IPS DF 6.9 (cell line): ENCODE results near the gene LYPD6B.

ENCODE experiments used
- DNase-seq: peaks from one replicate; pipeline ENCODE4 v3.0.0-alpha.2; 2013; ENCODE audit warnings: low read depth, low spot score
- H3K27ac ChIP-seq: one replicate; pipeline ENCODE4 v1.5.1; 2013; ENCODE audit warnings: low read length, control low read depth
- H3K27me3 ChIP-seq: 2 replicates; pipeline ENCODE4 v1.6.1; 2013; ENCODE audit warnings: mild to moderate bottlenecking, low read length; ENCODE audit not compliant: control insufficient read depth, insufficient read depth
- H3K36me3 ChIP-seq: 2 replicates; pipeline ENCODE4 v1.6.1; 2013; ENCODE audit warnings: low read length; ENCODE audit not compliant: control insufficient read depth, insufficient read depth
- H3K4me1 ChIP-seq: 2 replicates; pipeline ENCODE4 v1.6.1; 2013; ENCODE audit warnings: low read length; ENCODE audit not compliant: control insufficient read depth, insufficient read depth
- H3K4me3 ChIP-seq: 2 replicates; pipeline ENCODE4 v1.5.1; 2013; ENCODE audit warnings: mild to moderate bottlenecking, low read length
- H3K9me3 ChIP-seq: 2 replicates; pipeline ENCODE4 v1.6.1; 2013; ENCODE audit warnings: low read length, inconsistent platforms; ENCODE audit not compliant: control insufficient read depth, insufficient read depth
- WGBS: extraction: QIAGEN DNeasy Blood & Tissue Kit; methylation state at CpG from one replicate; pipeline ENCODE4 v1.1.7; 2013; ENCODE audit warnings: mixed read lengths, missing lambda C conversion rate; ENCODE audit not compliant: insufficient read length, insufficient coverage; 5-methylcytosine and 5-hydroxymethylcytosine counted together

The LYPD6B gene

DNA sequence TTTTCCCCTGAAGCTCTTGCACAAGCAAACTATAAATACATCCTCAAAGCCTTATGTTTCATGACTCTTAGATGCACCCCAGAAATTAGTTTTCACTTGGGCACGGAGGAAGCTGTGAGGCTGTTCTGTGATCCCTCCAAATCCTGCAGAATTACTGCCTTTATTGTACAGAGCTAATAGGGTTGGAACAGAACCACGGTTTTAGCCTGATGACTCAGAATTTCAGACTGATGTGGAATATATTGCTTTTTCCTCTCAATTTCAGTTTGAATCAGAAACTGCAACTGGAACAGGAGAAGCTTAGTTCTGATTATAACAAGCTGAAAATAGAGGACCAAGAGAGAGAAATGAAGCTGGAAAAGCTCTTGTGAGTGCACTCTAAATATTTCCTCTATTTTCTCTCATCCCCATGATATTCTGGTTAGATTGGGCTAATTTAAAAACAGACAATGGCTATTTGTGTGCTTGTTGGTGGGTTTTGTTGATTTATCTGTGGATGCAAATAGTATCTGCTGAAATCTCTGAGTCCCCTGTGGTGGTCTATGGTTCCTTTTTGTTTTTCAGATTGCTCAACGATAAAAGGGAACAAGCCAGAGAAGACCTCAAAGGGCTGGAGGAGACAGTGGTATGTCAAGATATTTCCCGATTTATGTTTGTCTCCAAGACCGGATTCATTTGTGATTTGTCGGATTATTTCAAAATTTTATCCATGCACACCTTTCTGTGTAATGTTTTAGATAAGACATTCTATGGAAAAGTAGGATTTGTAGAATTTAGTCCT is 38.2 kb upstream of the LYPD6B start:
- no CpG with 5 or more reads among the region's 6 CpGs for WGBS
- Histone ChIP-seq H3K27me3 (no peaks in the 10 kb centered on the region), H3K27ac (no peak overlapping the region), H3K4me1 (peaks cover 12% of the 10 kb centered on the region), H3K4me3 (no peak overlapping the region), H3K9me3 (peaks cover 3% of the 10 kb centered on the region; the same call in 1 of the 2 replicates), H3K36me3 (peaks cover 20% of the 10 kb centered on the region)
- DNase-seq: no peak

GRCh38 chr2:149001496-149001895 is 37.0 kb upstream of the LYPD6B start:
- no peak for DNase-seq
- no CpG with 5 or more reads among the region's 7 CpGs for WGBS
- Histone ChIP-seq H3K27me3 (no peaks in the 10 kb centered on the region), H3K4me1 (peaks cover 12% of the 10 kb centered on the region), H3K27ac (no peak overlapping the region), H3K36me3 (peaks cover 20% of the 10 kb centered on the region), H3K4me3 (no peak overlapping the region), H3K9me3 (peaks cover 3% of the 10 kb centered on the region; the same call in 1 of the 2 replicates)

DNA sequence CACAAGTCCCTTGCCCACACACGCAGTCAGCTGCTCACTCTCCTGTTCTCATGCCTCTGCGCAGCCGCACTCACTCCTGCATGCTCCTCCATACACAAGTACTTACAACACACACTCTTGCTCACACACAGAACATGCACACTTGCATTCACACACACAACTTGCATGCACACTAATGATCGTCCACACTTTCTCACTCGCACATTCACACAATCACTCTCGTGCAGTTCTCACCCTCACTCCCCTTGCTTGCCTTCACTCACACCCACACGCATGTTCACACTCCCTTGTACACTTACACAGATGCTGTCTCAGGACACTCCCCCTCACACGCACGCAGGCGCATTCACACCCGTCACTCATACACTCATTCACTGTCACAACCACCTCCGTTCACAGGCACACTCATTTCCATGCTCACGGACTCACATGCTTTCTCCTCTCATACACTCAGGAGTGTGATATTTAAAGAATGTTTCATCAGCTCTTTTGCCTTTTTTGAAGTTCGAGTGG is 36.1 kb upstream of the LYPD6B start:
- Histone ChIP-seq H3K4me3 (no peak overlapping the region), H3K27ac (no peak overlapping the region), H3K4me1 (peaks cover 14% of the 10 kb centered on the region), H3K9me3 (peaks cover 3% of the 10 kb centered on the region; the same call in 1 of the 2 replicates), H3K27me3 (no peaks in the 10 kb centered on the region), H3K36me3 (peaks cover 20% of the 10 kb centered on the region)
- 100% methylated on average over 4 of the region's 14 CpGs for WGBS
- no peak for DNase-seq

GRCh38 chr2:149002891-149003740 is 35.4 kb upstream of the LYPD6B start:
- peaks cover 20% of the 10 kb centered on the region for H3K36me3 ChIP-seq
- DNase-seq: no peak
- H3K4me3 ChIP-seq: no peak overlapping the region
- no peaks in the 10 kb centered on the region for H3K27me3 ChIP-seq
- peaks cover 14% of the 10 kb centered on the region for H3K4me1 ChIP-seq
- no CpG with 5 or more reads among the region's 31 CpGs for WGBS
- peaks cover 3% of the 10 kb centered on the region; the same call in 1 of the 2 replicates for H3K9me3 ChIP-seq
- H3K27ac ChIP-seq: no peak overlapping the region

DNA sequence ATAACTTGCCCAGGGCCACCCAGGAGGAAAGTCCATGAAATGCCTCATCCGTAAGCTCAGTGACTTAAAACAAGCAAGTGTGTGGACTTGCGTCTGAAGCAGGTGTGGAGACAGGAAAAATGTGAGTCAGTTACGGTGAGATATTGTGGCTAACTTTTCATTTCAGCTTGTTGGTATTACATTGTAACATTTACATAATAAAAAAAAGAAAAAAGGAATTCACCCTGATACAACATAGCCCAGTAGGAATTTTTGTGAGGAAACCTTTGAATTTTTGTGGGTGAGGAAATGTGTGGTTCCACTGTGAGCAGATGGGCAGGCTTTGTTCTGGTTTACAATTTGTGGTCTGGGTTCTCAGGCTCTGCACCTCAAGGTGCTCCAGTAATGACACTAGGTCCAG is 33.7 kb upstream of the LYPD6B start:
- DNase-seq: no peak
- Histone ChIP-seq H3K27me3 (no peaks in the 10 kb centered on the region), H3K9me3 (peaks cover 3% of the 10 kb centered on the region; the same call in 1 of the 2 replicates), H3K4me1 (peaks cover 9% of the 10 kb centered on the region), H3K36me3 (peaks cover 24% of the 10 kb centered on the region), H3K27ac (no peak overlapping the region), H3K4me3 (no peak overlapping the region)
- WGBS: no CpG with 5 or more reads among the region's 3 CpGs

- Histone ChIP-seq H3K36me3 (peaks cover 29% of the 10 kb centered on the region), H3K27ac (no peak overlapping the region), H3K4me1 (peaks cover 7% of the 10 kb centered on the region), H3K9me3 (peaks cover 3% of the 10 kb centered on the region; the same call in 1 of the 2 replicates), H3K4me3 (no peak overlapping the region), H3K27me3 (no peaks in the 10 kb centered on the region)
- WGBS: no CpG with 5 or more reads among the region's 6 CpGs
- no peak for DNase-seq
Observed at GRCh38 chr2:149005471-149006077, 32.9 kb upstream of the LYPD6B start.

GRCh38 chr2:149006883-149007543 is 31.5 kb upstream of the LYPD6B start:
- no peak for DNase-seq
- Histone ChIP-seq H3K36me3 (peaks cover 21% of the 10 kb centered on the region), H3K4me1 (peaks cover 4% of the 10 kb centered on the region), H3K9me3 (peaks cover 3% of the 10 kb centered on the region; the same call in 1 of the 2 replicates), H3K27ac (no peak overlapping the region), H3K27me3 (no peaks in the 10 kb centered on the region), H3K4me3 (no peak overlapping the region)
- no CpG with 5 or more reads among the region's 4 CpGs for WGBS

- Histone ChIP-seq H3K27ac (no peak overlapping the region), H3K9me3 (no peaks in the 10 kb centered on the region), H3K4me1 (peaks cover 4% of the 10 kb centered on the region), H3K4me3 (no peak overlapping the region), H3K36me3 (peaks cover 12% of the 10 kb centered on the region), H3K27me3 (no peaks in the 10 kb centered on the region)
- DNase-seq: no peak
- no CpG with 5 or more reads among the region's 7 CpGs for WGBS
Observed at GRCh38 chr2:149008381-149008780, 30.1 kb upstream of the LYPD6B start.

DNA sequence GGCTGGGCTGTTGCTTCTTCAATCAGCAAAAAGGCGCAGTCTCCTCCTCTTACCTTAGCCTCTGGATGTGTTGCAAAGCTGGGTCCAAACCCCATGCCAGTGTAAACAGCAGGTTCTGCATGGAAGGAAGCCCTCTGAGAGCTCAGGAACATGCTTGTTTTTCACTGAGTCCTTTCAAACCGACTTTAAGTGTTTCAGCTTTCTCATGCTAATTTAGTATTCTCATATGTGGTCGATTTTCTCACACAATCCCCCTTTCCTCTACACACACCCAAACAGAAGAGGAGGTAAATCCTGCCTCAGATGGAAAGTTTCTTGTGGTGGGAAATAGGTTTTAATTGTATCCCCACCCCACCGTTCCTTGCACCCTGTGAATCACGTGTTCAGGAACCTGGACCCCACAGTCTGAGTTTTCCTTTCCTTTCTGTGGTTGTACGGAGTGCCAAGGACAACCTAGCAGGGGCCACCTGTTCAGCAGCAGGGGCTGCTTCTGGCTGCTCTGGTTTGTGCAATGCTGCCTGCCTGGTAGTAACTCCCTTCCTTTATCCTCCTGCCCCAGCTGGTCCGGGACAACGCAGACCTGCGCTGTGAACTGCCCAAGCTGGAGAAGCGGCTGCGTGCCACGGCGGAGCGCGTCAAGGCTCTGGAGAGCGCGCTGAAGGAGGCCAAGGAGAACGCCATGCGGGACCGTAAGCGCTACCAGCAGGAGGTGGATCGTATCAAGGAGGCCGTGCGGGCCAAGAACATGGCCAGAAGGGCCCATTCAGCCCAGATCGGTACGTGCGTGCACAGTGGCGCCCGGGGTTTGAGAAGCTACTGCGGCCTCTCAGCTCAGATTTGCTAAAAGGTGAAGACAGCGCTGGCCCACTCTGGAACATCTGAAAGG is 28.7 kb upstream of the LYPD6B start:
- Histone ChIP-seq H3K27ac (no peak overlapping the region), H3K27me3 (no peaks in the 10 kb centered on the region), H3K4me3 (no peak overlapping the region), H3K36me3 (peaks cover 12% of the 10 kb centered on the region), H3K4me1 (peaks cover 4% of the 10 kb centered on the region), H3K9me3 (no peaks in the 10 kb centered on the region)
- WGBS: no CpG with 5 or more reads among the region's 31 CpGs
- no peak for DNase-seq
